Raji (cell line): ENCODE measurements around the gene ID3.

Experiments used
- POLR2A ChIP-seq: IDR thresholded peaks from 2 replicates; pipeline ENCODE4 v1.6.1; 2011; ENCODE audit warnings: low read depth, low read length, control low read depth; ENCODE audit not compliant: insufficient read depth

The ID3 gene

DNA sequence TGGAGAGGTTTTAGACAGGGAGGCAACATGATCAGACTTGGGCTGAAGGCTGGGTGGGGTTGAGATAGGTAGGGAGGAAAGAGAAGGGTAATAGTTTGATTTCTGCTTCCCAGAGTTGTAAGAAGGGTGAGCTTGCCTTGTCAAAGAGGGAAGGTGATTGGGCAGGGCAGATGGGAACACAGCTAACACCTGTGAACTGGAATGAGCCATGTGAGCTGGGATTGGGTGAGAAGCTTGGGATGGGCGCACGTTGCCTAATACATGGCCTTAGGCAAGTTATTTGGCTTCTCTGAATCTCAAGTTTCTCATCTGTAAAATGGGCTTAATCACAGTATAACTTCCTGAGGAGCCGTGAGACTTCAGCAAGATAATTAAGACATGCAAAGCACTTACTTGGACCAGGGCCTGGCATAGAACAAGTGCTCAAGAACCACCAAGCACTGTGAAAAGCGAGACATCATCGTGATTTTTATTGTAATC lies 33.8 kb upstream of the ID3 start:
- TF ChIP-seq POLR2A: no peak; the same call in 1 of the 2 replicates

DNA sequence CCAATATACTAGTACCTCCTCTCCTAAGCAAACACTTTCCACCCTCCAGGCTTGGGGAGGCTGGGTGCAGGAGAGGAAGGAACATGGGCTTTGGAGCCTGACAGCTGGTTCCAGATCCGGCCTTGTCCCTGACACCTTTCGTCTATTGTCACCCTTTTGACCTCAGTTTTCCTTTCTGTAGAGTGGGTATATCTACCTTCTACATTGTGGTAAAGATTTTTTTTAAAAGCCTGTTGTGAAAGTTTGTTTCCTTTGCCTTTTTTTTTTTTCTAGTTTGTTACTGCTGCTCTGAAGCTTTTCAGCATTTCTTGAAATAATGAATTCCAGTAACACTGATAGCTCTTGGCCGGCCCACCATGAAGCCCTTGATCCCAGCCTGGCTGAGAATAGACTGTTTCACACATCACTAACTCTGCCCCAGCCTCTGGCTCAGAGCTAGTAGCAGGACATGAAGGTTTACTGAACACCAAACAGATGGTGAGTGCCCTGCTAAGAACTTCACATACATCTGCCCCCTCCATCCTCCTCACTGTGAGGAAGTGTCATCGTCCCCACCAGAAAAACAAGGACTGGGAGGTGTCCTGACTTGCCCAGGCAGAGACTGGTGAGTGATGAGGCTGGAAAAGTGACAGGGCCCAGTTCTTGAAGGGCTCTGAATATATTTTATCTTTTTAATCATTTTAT lies 33.0 kb upstream of the ID3 start:
- peak; percentile 6; the same call in 1 of the 2 replicates for TF ChIP-seq POLR2A

DNA sequence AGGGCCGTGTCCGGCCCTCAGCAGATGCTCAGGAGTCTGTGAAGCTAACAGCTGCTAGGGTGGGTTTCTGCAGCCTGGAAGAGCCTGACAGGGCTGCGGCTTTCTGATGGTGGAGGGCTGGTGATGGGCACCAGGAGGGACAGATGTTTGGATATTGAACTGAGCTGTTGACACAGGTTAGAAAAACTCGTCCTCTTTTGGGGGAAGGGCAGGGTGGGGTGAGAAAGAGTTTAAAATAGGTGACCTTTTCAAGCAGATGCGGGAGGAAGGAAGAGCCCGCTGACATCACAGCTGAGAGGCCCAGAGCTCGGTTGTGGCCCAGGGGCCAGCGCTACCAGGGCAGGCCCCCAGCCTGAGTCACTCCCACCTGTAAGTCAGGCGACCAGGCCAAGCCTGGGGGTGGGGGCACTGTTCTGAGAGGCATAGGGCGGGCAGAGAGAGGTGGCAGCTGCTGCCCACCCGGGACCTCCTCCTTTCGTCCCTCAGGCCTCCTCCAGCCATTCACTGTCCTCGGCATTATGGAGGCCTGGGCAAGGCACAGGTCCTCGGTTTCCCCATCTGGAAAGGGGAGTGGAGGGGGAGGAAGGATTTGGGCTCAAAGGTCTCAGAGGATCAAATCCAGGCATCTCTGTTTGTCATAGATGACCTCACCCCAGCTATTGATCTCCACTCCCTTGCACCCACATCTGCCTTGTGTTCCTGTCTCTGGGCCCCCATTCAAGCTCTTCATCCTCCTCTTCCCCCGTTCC lies 32.3 kb upstream of the ID3 start:
- TF ChIP-seq POLR2A: no peak

DNA sequence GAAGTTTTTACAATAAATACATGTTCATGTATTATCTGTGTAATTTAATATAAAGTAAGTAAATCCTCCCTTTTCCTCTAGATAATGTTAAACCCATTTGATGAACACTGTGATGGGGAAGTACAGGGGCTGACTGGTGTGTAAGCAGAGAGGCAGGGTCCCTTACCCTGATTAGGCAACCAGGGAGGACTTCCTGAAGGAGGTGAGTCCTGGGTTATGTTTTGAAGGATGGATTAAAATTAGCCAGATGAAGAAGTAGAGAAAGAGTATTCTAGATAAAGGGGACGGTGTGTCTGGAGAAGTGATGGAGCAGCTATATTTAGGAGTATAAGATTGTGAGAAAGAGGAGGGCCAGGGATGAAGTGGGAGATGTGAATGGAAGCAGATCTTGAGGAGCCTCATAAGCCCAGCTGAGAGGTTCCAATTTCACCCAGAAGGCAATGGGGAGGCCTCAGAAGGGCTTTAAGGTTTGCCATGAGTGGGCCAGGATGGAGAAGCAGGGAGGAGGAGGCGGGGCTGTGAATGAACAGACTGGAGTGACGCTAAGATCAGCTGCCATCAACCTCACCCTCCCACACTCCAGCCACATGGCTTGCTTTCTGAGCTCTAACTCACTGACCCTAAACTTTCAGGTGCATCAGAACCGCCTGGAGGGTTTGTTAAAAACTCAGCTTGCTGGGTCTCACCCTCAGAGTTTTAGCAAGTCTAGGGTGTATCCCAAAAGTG lies 30.9 kb upstream of the ID3 start:
- TF ChIP-seq POLR2A: peak; percentile 48

DNA sequence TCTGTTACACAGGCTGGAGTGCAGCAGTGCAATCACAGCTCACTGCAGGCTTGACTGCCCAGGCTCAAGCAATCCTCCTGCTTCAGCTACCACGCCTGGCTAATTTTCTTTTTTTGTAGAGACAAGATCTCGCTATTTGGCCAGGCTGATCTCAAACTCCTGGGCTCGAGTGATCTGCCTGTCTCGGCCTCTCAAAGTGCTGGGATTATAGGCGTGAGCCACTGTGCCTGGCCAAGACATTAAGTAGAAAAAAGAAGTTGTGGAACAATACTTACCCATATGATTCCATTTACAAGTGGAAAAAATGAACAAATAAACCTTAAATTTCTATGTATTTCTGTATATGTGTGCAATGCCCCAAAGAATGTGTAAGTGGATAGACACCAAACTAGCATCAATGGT lies 30.3 kb upstream of the ID3 start:
- TF ChIP-seq POLR2A: 0 out of 2 replicates have a peak, but pooled peaks have one; percentile 20

DNA sequence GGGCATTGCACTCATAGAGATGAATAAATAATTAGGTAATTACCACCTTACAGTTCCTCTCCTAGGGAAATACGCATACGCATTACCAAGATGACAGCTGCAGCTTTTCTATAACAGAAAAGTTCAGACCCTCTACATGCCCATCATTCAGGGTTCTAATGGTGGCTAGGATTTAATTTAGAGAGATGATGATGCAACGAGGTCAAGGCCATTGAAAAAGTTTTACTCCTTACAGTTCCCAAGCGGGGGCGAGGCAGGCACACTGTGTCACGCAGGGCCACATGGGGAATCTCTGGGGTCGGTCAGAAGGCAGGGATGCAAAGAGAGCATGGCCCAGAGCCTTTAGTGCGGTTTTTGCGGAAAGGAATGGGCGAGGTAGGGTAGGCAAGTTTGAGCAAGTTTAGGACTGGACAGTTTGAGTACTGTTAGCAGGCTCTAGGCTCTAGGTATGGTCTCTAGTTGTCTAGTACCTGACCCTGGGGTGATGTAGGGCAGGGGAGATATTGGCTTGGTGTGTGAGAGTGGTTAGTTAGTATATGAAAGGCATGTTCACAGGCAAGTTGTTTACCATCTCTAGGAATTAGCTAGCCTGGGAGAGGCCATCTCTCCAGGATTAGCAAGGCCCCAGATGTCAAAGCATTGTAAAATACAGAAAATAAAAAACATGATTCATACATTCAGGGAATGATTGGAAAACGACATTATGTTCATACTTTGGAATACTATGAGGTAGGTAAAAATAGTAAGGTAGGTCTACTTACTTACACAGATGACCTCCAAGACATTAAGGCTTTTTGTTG lies 29.6 kb upstream of the ID3 start:
- TF ChIP-seq POLR2A: no peak

DNA sequence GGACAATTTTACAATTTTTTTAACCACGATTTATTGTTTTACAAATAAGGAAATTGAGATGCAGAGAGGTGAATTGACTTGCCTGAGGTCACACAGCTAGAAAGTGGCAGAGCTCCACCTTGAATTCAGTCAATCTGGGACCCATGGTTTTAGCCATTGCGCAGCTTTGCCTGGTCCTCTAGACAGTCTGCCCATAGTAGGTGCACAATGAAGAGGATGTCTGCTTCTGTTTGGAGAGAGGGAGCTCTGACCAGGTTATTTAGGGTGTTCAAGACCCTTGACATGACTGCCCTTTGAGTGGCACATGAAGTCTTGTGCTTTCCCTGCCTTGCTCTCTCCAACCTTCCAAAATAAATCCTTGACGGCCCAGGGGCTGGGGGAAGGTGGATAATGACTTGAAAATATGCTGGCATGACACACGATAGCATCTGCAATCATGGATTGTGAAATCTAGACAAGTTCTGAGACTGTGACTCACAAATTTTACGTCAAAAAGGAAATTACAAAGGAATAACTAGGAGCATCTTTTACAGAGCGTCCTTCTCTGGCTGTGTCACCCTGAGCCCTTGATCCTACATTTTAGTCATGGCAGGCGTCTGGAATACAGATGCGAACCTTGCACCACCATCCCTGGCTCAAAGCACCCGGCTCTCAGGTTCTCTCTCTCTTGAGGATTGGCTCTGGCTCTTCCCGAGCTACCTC lies 26.2 kb upstream of the ID3 start:
- no peak for TF ChIP-seq POLR2A

DNA sequence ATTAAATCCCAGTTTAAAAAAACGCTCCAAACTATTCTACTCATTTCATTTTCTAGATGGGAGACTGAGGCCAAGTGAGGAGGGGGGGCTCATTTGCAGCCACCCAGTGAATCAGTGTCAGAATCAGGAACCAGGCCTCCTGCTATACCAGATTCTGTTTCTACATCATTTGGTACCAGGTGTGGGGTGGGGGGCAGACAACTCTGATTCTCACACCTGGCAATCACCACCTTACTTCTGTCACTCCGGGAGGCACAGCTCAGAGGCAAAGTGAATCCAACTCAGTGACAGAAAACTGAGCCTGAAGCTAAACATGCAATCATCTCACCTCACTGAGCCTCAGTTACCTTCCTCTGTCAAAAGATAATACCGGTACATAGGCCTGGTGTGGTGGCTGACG lies 23.5 kb upstream of the ID3 start:
- no peak for TF ChIP-seq POLR2A

- TF ChIP-seq POLR2A: no peak
Observed at GRCh38 chr1:23581219-23581618, 21.9 kb upstream of the ID3 start.

DNA sequence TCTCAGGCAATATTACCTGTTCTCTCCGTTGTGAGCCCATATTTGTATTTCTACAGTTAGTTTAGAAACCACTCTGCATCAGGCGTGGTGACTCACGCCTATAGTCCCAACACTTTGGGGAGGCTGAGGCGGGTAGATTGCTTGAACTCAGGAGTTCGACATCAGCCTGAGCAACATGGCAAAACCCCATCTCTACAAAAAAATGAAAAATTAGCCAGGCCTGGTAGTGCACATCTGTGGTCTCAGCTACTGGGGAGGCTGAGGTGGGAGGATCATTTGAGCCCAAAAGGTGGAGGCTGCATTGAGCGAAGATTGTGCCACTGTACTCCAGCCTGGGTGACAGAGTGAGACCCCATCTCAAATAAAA lies 19.7 kb upstream of the ID3 start:
- TF ChIP-seq POLR2A: no peak

DNA sequence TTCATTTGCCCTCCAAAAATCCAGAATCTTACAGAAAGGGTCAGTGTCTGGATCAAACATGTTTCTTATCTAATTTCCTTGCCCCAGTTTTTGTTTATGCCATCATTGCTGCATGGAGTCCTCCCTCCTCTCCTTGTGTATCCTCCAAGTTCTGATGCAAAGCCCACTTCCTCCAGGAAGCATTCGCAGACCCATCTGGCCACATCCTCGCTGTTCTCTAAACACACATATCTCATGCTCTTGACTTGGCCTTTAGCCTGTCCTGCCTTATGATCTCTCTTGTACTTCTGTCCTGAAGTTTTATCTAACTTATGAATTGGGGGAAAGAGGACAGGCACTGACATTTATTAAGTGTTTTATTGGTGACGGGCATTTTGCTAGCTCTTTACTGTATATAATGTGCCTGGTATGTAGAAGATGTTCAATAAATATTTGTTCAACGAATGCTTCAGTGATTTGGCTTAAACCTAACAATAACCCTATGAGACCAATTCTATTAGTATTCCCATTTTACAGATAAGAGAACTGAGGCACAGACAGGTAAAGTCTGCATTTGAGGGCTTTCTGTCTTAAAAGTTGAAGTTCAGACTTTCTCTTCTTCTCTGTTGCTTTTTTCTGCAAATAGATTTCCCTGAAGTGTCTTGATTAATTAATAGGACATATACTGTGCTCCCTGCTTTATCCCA lies 19.2 kb upstream of the ID3 start:
- no peak for TF ChIP-seq POLR2A

- 0 out of 2 replicates have a peak, but pooled peaks have one; percentile 36 for TF ChIP-seq POLR2A
Observed at GRCh38 chr1:23577056-23578004, 18.0 kb upstream of the ID3 start.
